ENCODE data around the gene PSME3IP1.

- TF ChIP-seq TAF1 (IDR thresholded peaks at IDR 0.05; ENCODE audit: borderline replicate concordance, low read depth, low read length) (no peak), POLR2A (IDR thresholded peaks at IDR 0.05; ENCODE audit: low read depth, low read length) (no peak)
These were observed 32.0 kb downstream of the PSME3IP1 start for GRCh38 chr16:57153841-57154240.

Data from GM12892 (cell line).